AG09309 (cell line): ENCODE data around the gene CSF1R.

Experiments used
- DNase-seq: peaks from one replicate; pipeline ENCODE4 v3.0.0-alpha.2; 2010; ENCODE audit warnings: low read depth
- H3K4me3 ChIP-seq: 2 replicates; pipeline ENCODE4 v1.5.1; 2011; ENCODE audit warnings: mild to moderate bottlenecking, low read depth, low read length, moderate library complexity; ENCODE audit not compliant: control insufficient read depth
- TF ChIP-seq, protein P1 (sequence below): IDR thresholded peaks from 2 replicates; pipeline ENCODE4 v1.5.1; 2011; ENCODE audit warnings: mild to moderate bottlenecking, low read depth, low read length, inconsistent platforms; ENCODE audit not compliant: insufficient read depth, control insufficient read depth; ENCODE audit errors: missing control alignments

Gene CSF1R

DNA sequence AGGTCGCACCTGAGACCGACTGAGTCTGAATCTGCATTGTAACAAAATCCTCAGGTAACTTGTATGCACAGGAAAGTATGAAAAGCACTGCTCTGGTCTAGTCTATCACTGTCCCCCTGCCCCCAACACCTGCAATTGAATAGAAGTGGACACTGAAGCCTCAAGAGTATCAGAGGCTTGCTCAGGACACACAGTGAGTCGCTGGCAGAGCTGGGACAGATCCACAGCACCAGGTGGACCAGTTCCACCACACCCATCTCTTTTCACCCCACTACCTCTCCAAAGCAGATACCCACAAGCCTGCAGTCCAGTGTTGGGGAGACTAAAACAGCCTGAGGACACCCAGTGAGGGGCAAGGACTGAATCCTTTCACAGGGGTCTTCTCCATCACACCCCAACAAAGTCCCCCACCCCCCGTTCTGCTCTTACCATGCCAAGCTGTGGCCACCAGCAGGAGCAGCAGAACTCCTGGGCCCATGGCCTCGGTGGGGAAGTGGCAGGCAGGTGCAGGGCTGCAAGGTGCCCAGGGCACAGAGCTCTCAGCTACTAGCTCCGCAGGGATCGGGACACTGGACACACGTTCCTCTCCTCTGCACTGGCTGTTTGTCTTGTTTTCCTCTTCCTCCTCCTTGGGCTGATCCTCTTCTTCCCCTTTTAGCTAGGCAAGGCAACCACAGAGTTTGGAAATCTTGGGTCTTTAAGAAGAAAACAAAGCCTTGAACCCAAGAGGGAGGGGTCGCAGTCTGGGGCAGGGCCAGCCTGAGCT is at the start of gene CSF1R:
CSF1R (minus strand) TSS at position 605 of the 766 bp plus-strand sequence; CDS start at position 478, 127 bp downstream.
- no peak for DNase-seq
- H3K4me3 ChIP-seq = no peak within 1 kb of the TSS
- TF ChIP-seq, protein P1, sequence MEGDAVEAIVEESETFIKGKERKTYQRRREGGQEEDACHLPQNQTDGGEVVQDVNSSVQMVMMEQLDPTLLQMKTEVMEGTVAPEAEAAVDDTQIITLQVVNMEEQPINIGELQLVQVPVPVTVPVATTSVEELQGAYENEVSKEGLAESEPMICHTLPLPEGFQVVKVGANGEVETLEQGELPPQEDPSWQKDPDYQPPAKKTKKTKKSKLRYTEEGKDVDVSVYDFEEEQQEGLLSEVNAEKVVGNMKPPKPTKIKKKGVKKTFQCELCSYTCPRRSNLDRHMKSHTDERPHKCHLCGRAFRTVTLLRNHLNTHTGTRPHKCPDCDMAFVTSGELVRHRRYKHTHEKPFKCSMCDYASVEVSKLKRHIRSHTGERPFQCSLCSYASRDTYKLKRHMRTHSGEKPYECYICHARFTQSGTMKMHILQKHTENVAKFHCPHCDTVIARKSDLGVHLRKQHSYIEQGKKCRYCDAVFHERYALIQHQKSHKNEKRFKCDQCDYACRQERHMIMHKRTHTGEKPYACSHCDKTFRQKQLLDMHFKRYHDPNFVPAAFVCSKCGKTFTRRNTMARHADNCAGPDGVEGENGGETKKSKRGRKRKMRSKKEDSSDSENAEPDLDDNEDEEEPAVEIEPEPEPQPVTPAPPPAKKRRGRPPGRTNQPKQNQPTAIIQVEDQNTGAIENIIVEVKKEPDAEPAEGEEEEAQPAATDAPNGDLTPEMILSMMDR = no peak

DNA sequence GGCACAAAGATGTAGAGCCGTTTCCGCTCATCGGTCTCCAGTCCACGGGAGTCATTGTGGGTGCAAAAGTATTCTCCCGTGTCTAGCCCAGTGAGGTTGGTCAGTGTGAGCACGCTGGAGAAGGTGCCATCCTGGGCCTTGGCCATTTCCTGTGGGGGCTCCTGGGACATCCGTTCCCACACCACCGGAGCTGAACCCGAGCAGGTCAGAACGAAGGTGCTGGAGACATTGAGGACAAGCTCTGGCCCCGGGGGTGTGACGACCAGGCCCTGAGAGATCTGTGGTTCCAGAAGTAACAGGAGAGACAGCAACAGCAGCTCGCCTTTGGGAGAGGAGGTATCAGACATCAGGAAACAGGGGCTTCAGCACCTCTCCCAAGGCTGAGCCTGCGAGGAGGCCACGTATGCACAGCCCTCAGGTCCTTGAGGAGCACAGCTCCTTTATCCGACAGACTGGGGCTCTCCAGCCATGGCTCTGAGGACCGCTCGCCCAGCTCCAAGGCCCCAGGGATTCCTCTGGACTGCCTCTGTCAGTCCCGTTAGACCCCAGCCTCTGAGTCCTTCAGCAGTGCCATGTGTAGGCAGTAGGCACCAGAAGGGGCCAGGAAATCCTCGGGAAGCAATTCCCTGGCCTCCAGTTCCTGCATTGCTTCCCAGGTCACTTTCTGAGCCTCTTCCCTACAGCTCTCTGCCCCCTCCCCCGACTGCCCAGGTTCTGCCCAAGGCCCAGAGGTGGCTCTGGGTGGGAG is 49.4 kb upstream of the CSF1R start:
- H3K4me3 ChIP-seq = no peak overlapping the region
- DNase-seq = no peak
- TF ChIP-seq, protein P1 = no peak

DNA sequence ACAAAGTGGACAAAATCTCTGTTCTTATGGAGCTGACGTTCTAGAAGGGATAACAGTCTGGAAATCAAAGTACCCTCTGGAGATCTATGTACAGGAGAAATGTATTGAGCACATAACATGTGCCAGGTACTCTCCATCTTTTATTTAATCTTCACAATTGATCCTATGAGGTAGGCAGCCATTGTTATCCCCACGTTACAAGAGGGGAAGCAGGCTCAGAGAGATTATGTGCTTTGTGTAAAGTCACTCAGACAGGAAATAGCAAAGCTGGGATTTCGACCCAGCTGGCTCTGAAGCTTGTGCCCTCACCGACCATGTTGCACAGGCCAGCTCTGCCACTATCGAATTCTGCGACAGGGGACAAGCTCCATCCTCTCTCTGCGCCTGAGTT is 47.8 kb upstream of the CSF1R start:
- TF ChIP-seq, protein P1 = no peak
- no peak overlapping the region for H3K4me3 ChIP-seq
- no peak for DNase-seq

DNA sequence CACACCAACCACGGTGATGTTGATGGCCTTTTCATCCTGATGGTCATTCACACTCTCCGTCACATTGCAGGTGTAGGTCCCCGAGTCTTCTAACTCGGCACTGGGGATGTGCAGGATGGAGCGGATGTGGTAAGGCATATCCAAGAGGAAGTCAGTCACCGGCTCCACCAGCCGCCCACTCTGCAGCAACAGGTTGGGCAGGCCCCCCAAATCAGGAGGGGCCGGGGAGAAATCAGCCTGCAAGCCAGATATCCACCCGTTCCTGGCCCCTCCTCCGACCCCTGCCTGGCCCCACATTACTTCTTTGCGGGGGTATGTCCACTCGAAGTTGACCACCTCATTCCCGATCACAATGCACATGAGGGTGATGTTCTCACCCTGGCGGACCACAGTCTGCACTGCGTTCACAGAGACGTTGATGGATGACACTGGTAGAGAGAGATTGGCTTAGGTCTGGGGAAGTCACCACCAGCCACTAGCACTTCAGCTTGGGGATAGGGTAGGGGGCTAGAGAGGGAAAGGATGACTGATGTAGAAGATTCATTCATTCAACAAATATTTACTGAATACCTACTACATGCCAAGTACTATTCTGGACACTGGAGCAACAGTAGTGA is 47.3 kb upstream of the CSF1R start:
- TF ChIP-seq, protein P1 = no peak
- no peak for DNase-seq
- no peak overlapping the region for H3K4me3 ChIP-seq

GRCh38 chr5:150132740-150133139 is 46.4 kb upstream of the CSF1R start:
- TF ChIP-seq, protein P1 = no peak
- DNase-seq = no peak
- no peak overlapping the region for H3K4me3 ChIP-seq

DNA sequence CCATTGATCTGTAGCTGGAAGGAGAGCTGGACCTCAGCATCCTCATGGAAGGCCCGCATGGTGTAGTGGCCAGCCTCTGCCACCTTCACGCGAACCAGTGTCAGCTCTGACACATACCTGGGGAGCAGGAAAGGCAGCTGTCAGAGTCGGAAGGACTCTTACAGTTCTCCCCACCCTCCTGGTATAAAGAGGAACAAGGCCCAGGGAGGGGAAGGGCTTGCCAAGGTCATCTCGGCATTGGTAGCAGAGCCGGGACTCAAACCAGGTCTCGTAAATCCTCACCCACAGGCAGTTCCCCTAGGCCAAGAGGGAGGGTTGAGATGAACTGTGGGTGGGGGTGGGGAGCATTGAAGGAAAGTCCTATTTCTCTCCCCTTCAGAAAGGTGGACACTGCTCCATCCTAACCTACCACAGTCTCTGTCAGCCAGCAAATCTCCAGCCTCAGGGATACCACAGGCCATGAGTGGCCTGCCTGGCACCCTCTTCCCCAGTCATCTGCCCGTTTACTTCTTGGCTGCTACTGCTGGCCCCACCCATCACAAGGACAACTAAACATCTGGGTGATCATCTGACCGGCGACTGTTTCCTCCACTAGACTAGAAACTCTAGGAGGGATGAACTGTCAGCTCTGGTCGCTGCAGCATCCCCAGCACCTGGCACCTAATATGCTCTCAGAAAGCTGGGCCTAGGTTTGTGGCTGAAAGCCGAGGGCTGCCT is 45.8 kb upstream of the CSF1R start:
- DNase-seq = no peak
- H3K4me3 ChIP-seq = no peak overlapping the region
- TF ChIP-seq, protein P1 = no peak
